Middle frontal gyrus (tissue), 1 donor: ENCODE measurements around the gene TSHZ3.

ENCODE experiments used
- DNase-seq: peaks from one replicate; pipeline ENCODE4 v3.0.0-alpha.2; 2015; ENCODE audit warnings: low spot score; ENCODE audit errors: extremely low spot score

TSHZ3 gene

DNA sequence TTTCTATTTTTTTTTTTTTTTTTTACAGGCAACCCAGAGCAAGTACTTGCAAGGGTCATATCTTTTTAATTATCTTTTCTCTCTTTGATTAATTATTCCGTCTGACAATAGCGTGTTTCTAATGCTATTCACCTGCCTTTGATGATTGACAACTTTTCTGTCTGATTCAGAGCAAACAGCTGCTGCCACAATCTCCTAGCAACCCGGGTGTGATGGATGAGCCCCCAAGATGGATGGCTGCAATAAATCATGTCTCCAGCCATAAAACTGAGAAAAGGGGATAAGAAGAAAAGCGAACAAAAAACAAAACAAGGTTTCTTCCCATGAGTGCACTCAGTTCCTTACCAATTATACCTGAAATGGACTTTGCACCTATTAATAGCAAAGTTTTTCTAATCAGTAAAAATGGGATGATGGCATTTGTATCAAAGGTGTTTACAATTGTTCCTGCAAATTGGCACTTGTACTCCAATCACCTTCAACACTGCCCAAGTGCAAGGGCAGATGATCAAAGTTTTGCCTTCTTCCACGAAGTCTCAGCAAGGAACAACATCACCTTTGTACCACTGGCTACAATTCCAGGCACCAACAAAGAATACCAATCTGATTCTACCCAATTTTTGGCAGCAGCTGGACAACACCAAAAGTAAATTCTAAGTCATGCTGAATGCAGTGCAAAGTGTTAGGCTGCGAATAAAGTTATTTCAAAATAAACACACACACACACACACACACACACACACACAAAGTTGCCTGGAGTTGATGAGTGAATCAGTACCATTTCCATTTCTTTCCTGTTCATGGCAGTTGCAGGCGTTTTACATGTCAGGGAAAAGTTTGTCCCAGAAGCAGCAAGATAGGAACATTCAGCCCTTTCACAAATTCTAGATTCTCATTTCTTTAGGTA, 12.0 kb downstream of the TSHZ3 start:
- DNase-seq = no peak

DNA sequence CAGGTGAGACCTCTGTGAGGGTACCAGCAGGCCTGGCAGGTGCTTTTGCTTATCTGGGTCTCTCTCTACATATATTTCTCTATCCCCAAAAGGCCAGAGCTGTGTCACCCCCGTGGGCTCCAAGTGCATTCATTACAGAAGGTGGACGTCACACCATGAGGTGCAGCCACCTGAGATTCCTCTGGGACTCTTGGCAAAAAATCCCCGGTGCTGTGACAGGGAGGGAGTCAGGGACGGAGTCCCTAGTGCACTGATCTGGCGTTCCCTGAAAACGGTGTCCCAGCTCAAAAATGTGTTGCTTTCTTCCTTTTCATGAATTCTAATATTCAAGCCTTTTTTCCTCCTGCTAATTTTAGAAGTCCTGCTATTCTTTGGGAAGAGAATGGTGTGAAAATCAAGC, 13.5 kb downstream of the TSHZ3 start:
- DNase-seq = no peak

- no peak for DNase-seq
Measured at GRCh38 chr19:31334849-31335624, 14.2 kb downstream of the TSHZ3 start.

DNA sequence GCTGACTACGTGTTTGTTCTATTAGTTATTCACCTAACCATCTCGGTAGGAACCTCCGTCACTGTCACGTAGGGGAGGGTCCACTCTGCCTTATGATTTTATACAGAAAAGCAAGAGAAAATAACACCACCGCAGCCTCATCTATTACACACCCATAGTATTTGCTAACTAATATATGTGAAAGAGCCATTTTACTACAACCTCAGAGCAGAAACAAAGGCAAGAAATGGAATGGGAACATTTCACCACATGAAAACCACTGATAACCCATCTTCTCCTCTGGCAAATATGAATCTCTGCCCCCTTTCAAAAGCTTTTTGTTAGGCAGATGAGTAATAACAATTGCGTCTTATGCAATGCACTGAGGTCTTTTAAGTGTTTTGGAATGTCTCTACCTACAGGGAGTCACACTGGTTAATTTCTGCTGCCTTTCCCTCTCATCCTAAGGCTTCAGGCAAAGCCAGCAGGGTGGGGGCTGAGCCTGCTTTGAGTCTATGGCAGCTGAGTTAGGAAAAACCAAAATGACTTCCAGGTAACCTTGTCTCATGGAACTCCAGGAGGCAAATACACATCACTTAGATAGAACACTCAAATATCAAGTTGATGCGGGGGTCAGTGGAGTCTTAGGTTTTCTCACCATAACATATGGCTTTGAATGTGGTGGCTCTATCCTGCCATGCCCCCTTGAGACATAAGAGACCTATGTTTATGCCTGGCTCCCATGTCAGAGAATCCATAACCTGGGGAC, 15.0 kb downstream of the TSHZ3 start:
- DNase-seq = no peak

DNA sequence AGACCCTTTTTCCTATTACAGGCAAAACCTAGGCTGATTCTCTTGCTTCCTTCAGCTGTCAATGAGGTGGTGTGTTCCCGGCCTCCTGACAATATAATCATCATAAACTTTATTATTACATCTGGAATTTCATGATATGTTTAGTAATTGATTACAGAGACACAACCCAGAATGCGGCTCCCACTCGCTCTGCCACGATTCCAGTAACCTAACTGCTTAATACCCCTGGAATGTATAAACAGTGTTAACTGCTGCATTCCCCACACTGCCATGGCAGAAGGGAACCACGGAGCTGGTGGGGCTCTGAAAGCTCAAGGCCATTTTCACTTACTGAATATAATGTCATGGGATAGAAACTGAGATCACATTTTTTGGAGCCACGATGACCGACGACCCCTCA, 17.1 kb downstream of the TSHZ3 start:
- DNase-seq = no peak

DNA sequence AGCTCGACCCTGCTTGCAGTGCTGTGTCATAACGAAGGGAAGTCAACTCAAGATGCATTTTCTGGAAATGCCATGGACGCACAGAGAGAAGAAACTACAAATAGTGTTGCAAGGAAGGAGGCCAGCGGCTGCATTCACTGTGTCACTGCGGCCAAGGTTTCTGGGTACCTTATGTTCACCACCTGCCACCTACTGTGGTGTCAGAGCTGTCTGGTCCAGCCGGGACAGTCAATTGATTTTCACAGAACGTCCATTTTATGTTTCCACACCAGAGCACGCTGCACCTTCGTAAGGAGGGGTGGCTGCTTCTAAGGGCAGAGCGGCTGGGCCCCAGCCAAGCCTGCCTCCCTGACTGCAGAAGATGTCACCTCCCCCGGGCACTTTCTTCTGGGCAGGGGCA, 17.7 kb downstream of the TSHZ3 start:
- DNase-seq = no peak

- no peak for DNase-seq
Measured at GRCh38 chr19:31330761-31331160, 18.5 kb downstream of the TSHZ3 start.

GRCh38 chr19:31330237-31330636, 19.0 kb downstream of the TSHZ3 start:
- no peak for DNase-seq

DNA sequence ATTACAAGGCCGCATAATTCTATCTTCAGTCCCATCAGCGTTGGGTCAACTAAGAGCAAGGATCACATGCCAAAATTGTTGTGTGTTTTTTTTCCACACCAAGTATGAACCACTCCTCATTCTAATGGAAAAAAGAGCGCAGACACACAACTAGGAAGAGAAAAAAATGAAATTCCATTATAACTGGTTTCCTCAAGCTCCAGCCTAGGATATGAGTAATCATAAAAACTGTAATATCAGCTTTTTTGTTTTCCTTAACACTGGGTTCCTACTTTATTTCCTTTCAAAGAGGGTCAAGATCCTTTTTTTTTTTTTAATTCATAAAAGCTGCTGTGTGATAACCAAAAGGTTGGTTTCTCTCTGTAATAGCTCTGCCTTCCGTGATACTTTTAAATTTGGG, 19.4 kb downstream of the TSHZ3 start:
- DNase-seq = no peak

- DNase-seq = no peak
Measured at GRCh38 chr19:31328238-31328637, 21.0 kb downstream of the TSHZ3 start.

DNA sequence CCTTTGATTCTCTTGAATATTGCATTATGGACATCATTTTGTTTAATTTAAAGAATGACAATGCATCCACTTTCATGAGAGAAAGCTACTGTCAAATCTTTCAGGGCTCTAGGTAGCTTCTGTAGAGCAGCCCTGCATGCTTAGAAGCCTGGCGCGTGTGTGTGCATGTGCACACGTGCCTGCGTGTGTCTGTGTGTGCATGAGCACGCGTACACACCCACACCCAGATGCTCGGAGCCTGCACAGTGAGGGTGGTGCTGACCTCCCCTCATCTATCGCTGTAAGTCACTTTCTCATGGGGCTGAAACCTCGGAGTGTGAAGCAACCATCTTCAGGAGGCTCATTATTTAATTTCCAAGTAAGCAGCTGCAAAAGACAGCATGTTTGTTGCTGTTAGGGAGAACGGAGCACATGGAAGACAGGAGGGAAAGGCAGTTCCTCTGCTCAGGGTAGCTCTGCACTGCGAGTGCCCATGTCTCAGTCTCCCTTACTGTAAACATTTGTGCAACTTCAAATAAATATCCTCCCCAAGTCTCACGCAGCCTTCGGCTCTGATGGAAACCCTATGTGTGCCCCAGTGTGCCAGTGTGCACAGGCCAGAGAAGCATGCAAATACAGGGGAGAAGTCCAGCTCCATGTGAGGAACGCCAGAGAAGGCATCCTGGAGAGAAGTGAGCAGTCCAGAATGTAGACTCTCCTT, 22.8 kb downstream of the TSHZ3 start:
- DNase-seq = no peak

DNA sequence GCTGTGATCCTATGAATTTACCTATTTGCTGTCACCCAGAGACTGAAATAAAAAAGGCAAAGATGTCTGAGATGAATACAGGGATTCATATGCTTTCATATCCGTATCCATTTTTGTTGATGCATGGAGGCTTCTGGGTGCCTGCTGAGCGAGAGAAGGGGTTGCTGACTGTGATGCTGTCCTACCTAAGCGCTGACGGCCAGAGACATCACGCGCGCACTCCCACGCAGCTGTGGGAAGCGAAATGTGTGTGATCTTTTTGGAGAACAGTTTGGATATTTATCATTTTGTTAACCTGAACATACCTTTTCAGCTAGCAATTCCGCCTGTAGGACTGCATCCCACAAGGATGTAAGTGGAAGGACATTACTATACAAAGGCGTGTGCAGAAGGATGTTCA, 23.9 kb downstream of the TSHZ3 start:
- DNase-seq = peak; percentile 37

DNA sequence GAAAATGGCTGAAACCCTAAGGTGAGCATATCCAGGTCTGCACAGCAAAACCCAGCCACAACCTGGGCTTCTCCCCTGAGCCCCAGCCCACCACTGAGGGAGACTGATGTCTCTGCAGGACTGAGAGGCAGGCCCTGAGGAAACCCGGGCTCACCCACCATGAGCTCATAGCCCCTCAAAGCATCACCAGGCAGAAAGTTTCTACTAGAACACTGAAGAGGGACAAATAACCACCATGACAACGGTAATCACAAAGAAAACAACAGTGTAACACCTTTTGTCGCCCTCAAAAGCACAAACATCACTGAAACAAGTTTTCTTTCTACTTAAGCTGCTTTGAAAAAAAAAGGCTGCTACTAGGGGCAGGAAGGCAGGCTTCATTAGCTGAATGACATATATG, 29.8 kb downstream of the TSHZ3 start:
- DNase-seq = no peak

- no peak for DNase-seq
Measured at GRCh38 chr19:31318790-31319425, 30.3 kb downstream of the TSHZ3 start.

DNA sequence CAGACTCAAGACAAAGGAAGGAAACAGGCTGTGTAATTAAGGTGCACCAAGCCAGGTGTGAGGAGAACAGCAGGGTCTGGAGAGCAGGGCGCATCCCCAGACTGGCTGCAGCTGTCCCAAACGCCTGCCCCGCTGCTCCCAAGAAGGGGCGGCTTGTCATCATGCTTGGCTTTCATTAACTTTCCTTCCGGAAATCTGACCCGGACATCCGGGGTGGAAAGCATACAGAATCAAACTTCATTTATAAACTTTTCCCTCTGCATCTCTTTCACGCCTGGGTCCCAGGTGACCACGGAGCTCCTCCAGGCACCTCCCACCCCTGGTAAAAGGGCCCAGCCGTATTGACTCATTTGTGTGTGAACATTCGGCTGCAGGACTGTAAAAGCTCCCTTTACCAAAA, 31.7 kb downstream of the TSHZ3 start:
- DNase-seq = no peak

- DNase-seq = no peak
Measured at GRCh38 chr19:31317093-31317492, 32.1 kb downstream of the TSHZ3 start.

- no peak for DNase-seq
Measured at GRCh38 chr19:31316201-31316951, 32.9 kb downstream of the TSHZ3 start.

GRCh38 chr19:31315652-31316051, 33.6 kb downstream of the TSHZ3 start:
- no peak for DNase-seq

DNA sequence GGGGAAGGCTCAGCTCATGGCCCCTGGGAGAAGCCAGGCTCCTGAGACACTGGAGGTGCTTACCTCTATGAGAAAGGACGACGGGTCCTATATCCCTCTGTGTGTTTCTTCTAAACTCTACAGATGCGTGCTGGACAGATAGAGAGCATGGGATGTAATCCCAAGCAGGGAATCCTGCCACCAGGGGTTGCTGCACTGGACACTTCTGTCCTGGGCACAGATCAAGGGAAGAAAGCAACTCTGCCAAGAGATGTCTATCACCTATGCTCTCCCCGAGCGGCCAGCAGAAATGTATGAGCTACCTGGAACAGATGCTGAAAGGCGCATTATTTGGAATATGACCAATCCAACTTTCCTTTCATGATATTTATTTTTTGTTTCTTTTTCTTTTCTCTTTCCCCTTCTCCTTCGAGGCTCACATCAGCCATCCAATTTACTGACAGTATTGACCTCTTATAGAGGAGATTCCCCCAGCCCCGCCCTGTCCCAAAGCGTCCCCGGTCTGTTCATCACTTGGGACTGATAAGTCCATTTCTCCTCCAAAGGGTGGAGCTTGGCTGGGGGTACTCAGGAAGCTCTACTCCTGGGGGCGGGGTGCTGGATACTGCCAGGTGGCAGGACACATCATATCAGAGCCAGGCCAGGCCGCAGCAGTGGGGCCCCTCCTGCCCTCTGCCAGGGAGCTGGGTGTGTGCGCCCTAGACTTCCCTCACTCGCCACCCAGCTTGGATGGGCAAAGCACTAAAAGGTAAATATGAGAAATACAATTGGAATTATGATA, 34.2 kb downstream of the TSHZ3 start:
- DNase-seq = no peak
